WTC11 (cell line): Measurements from ENCODE around the gene ABR. TPM values are rescaled to one million over a fixed set of nuclear protein-coding genes. Genes with fewer than 3 reads are reported as not detected.

Source experiments
- ATAC-seq: fragments of 200-7000 bp; cut with Tn5 transposase; 2 replicates; pipeline ENCODE4 v1.10.0; 2021; ENCODE audit warnings: mild to moderate bottlenecking, moderate library complexity
- CTCF ChIA-PET: fragments of 300-600 bp; sonication (Branson Sonifier 250); formaldehyde crosslinking; loops from one replicate; lab custom pipeline; 2021; ENCODE audit warnings: antibody characterized with exemption; lab: Charles Lee
- POLR2A ChIA-PET: fragments of 350-600 bp; sonication (Branson Sonifier 250); formaldehyde crosslinking; loops from one replicate; lab custom pipeline; 2021; ENCODE audit warnings: antibody characterized with exemption; lab: Charles Lee
- DNase-seq: peaks from one replicate; pipeline ENCODE4 v3.0.0; 2021; ENCODE audit warnings: low spot score
- H3K27ac Mint-ChIP-seq: 2 replicates; pipeline ENCODE4 v1.8.0; 2021; ENCODE audit warnings: mixed read lengths
- H3K27me3 Mint-ChIP-seq: 2 replicates; pipeline ENCODE4 v1.8.0; 2021; ENCODE audit warnings: low read depth, mild to moderate bottlenecking, moderate library complexity, mixed read lengths
- H3K36me3 Mint-ChIP-seq: 2 replicates; pipeline ENCODE4 v1.8.0; 2021; ENCODE audit warnings: mixed read lengths
- H3K4me1 Mint-ChIP-seq: 2 replicates; pipeline ENCODE4 v1.8.0; 2022; ENCODE audit warnings: mixed read lengths
- H3K4me3 Mint-ChIP-seq: 2 replicates; pipeline ENCODE4 v1.8.0; 2021; ENCODE audit warnings: mild to moderate bottlenecking, moderate library complexity, mixed read lengths
- H3K9me3 Mint-ChIP-seq: 2 replicates; pipeline ENCODE4 v1.8.0; 2021; ENCODE audit warnings: mixed read lengths
- ARID4B ChIP-seq: sonication (generic); formaldehyde crosslinking; IDR thresholded peaks from 2 replicates; pipeline ENCODE4 v1.8.0; 2023; ENCODE audit warnings: missing genetic modification reagents, mild to moderate bottlenecking, borderline replicate concordance
- ATF3 ChIP-seq: sonication (generic); formaldehyde crosslinking; conservative IDR thresholded peaks from 2 replicates; pipeline ENCODE4 v1.8.1; 2022; ENCODE audit warnings: mild to moderate bottlenecking, missing genetic modification reagents
- CREM ChIP-seq: sonication (generic); formaldehyde crosslinking; IDR thresholded peaks from 2 replicates; pipeline ENCODE4 v1.8.1; 2022; ENCODE audit warnings: mild to moderate bottlenecking, missing genetic modification reagents, moderate library complexity
- EMX1 ChIP-seq: fragments of 250-450 bp; sonication (Bioruptor Pico); IDR thresholded peaks from 2 replicates; pipeline ENCODE4 v1.8.0; 2021; ENCODE audit warnings: mild to moderate bottlenecking
- JUN ChIP-seq: sonication (generic); formaldehyde crosslinking; IDR thresholded peaks from 2 replicates; pipeline ENCODE4 v1.8.0; 2023; ENCODE audit warnings: mild to moderate bottlenecking, missing genetic modification reagents
- MYBL2 ChIP-seq: sonication (generic); formaldehyde crosslinking; IDR thresholded peaks from 2 replicates; pipeline ENCODE4 v1.8.1; 2023; ENCODE audit warnings: mild to moderate bottlenecking, moderate library complexity, missing genetic modification reagents
- NR1H2 ChIP-seq: sonication (generic); formaldehyde crosslinking; IDR thresholded peaks from 2 replicates; pipeline ENCODE4 v1.9.0; 2021; ENCODE audit warnings: mild to moderate bottlenecking, moderate library complexity, missing genetic modification reagents
- PRRX2 ChIP-seq: fragments of 250-450 bp; sonication (Bioruptor Pico); IDR thresholded peaks from 2 replicates; pipeline ENCODE4 v1.8.0; 2021; ENCODE audit warnings: mild to moderate bottlenecking
- SMAD4 ChIP-seq: sonication (generic); formaldehyde crosslinking; IDR thresholded peaks from 2 replicates; pipeline ENCODE4 v1.8.0; 2022; ENCODE audit warnings: mild to moderate bottlenecking, missing genetic modification reagents
- SP1 ChIP-seq: sonication (generic); formaldehyde crosslinking; conservative IDR thresholded peaks from 2 replicates; pipeline ENCODE4 v1.8.1; 2022; ENCODE audit warnings: missing genetic modification reagents
- STAT6 ChIP-seq: sonication (generic); formaldehyde crosslinking; conservative IDR thresholded peaks from 2 replicates; pipeline ENCODE4 v1.8.1; 2023; ENCODE audit warnings: mild to moderate bottlenecking, low read depth, missing genetic modification reagents, moderate library complexity
- TCF7 ChIP-seq: sonication (generic); formaldehyde crosslinking; IDR thresholded peaks from 2 replicates; pipeline ENCODE4 v1.8.0; 2022; ENCODE audit warnings: mild to moderate bottlenecking, low read depth, missing genetic modification reagents, moderate library complexity
- ZNF219 ChIP-seq: sonication (generic); formaldehyde crosslinking; IDR thresholded peaks from 2 replicates; pipeline ENCODE4 v1.8.0; 2023; ENCODE audit warnings: missing genetic modification reagents, mild to moderate bottlenecking, borderline replicate concordance
- ZNF263 ChIP-seq: sonication (generic); formaldehyde crosslinking; IDR thresholded peaks from 2 replicates; pipeline ENCODE4 v1.8.1; 2022; ENCODE audit warnings: low read depth, mild to moderate bottlenecking, moderate library complexity, missing genetic modification reagents
- ZNF512 ChIP-seq: sonication (generic); formaldehyde crosslinking; IDR thresholded peaks from 2 replicates; pipeline ENCODE4 v1.8.1; 2022; ENCODE audit warnings: missing genetic modification reagents, borderline replicate concordance
- total RNA-seq: library from RNA; stranded (reverse); gene quantifications from 3 replicates; pipeline ENCODE4 v1.2.3, GENCODE V29; 2021
- TF ChIP-seq, protein P1 (sequence below): fragments of 200-600 bp; IDR thresholded peaks from 2 replicates; pipeline ENCODE4 v1.8.0; 2022; ENCODE audit warnings: antibody characterized with exemption

ABR gene
- total RNA-seq, 1 experiment from 2014 or later: 38.0 TPM

DNA sequence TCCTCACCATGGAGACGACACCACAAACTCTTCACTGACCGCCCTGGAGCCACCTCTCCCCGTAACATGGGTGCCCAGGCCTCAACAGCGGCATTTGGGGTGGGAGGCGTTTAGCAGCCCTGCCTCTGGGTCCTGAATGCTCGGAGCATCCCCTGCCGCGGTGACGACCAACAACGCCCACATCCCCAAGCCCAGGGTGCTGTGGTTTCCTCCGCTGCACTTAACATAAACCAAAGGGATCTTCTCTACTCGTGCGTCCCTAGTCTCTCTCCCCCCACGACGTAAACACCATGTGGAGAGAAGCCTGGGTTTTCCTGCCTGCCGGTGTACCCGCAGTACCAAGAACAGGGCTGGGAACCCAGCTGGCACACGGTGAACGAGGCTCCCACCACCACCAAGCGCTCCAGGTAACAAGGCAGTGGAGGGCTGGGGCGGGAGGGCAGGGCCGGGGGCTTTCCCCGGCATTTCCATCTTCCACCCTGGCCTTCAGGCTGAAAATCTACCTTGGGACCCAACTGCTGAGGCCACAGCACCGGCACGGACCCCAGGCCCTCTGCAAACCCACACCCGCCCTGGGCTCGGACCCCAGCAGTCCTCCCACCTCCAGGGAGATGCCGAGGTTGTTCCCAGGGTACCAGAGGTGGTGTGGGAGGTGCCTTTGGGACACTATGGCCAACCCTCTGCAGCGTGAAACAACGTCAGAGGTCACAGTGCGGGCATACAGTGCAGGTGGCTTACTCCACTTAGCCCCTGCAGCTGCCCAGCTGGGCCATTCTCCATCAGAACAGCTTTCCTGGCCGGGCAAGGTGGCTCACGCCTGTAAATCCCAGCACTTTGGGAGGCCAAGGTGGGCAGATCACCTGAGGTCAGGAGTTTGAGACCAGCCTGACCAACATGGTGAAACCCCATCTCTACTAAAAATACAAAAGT is 128.5 kb downstream of the ABR start:
- no peak overlapping the region for H3K27ac Mint-ChIP-seq
- no peaks in the 10 kb centered on the region for H3K4me1 Mint-ChIP-seq

More for the DNA sequence above, 128.5 kb downstream of the ABR start:
- no peak for TF ChIP-seq ZNF263 (CRISPR knock-in tag)
- TF ChIP-seq EMX1 (CRISPR knock-in tag): no peak
- no peak for TF ChIP-seq CREM (CRISPR knock-in tag)
- no peak for TF ChIP-seq ZNF219 (CRISPR knock-in tag)
- TF ChIP-seq ARID4B (CRISPR knock-in tag): no peak
- TF ChIP-seq SP1: no peak
- TF ChIP-seq SMAD4 (CRISPR knock-in tag): no peak
- no peak for TF ChIP-seq ZNF512 (CRISPR knock-in tag)
- TF ChIP-seq STAT6: no peak
- TF ChIP-seq PRRX2 (CRISPR knock-in tag): no peak
- TF ChIP-seq MYBL2: no peak
- no peak for TF ChIP-seq NR1H2 (CRISPR knock-in tag)
- TF ChIP-seq TCF7 (CRISPR knock-in tag): no peak
- no peak for TF ChIP-seq JUN (CRISPR knock-in tag)
- TF ChIP-seq, protein P1, sequence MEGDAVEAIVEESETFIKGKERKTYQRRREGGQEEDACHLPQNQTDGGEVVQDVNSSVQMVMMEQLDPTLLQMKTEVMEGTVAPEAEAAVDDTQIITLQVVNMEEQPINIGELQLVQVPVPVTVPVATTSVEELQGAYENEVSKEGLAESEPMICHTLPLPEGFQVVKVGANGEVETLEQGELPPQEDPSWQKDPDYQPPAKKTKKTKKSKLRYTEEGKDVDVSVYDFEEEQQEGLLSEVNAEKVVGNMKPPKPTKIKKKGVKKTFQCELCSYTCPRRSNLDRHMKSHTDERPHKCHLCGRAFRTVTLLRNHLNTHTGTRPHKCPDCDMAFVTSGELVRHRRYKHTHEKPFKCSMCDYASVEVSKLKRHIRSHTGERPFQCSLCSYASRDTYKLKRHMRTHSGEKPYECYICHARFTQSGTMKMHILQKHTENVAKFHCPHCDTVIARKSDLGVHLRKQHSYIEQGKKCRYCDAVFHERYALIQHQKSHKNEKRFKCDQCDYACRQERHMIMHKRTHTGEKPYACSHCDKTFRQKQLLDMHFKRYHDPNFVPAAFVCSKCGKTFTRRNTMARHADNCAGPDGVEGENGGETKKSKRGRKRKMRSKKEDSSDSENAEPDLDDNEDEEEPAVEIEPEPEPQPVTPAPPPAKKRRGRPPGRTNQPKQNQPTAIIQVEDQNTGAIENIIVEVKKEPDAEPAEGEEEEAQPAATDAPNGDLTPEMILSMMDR: no peak
- no peak for TF ChIP-seq ATF3 (CRISPR knock-in tag)
- Mint-ChIP-seq H3K36me3 (0 out of 2 replicates have a peak, but pooled peaks cover 3% of the 10 kb centered on the region), H3K9me3 (no peaks in the 10 kb centered on the region), H3K4me3 (no peak overlapping the region), H3K27me3 (no peaks in the 10 kb centered on the region)
- POLR2A ChIA-PET: interaction anchor here (0.6 kb wide), 1 partner anchor 484 kb away, joined by 4 read pairs; no protein-coding TSS in a partner anchor
- ATAC-seq (no peak), DNase-seq (no peak)
- CTCF ChIA-PET: interaction anchor here (0.6 kb wide), 1 partner anchor 193 kb away, joined by 5 read pairs; no protein-coding TSS in a partner anchor
